Activated CD4-positive, alpha-beta T cell treated with anti-CD3 and anti-CD28 coated beads, Interleukin-2, amount 10 ng/mL, durations not matched to agents 7 days and 5 days (primary cell): Measurements from ENCODE around the gene RAB11FIP3. TPM values are rescaled to one million over a fixed set of nuclear protein-coding genes. Genes with fewer than 3 reads are reported as not detected.
A peak's percentile ranks its signal among the peaks of the same experiment; 100 is the strongest.
"Not testable (repeated sequence)": the region's sequence is repeated elsewhere in the genome, so short reads cannot be mapped to it uniquely, and the experiment has no call there.

Source experiments
- CTCF ChIA-PET: fragments of 350-600 bp; sonication (Branson Sonifier 250); formaldehyde crosslinking; loops from one replicate; lab custom pipeline; 2021; ENCODE audit warnings: antibody characterized with exemption; lab: Charles Lee
- POLR2A ChIA-PET: fragments of 350-600 bp; sonication (Branson Sonifier 250); formaldehyde crosslinking; loops from one replicate; lab custom pipeline; 2021; ENCODE audit warnings: antibody characterized with exemption; lab: Charles Lee
- DNase-seq: peaks from one replicate; pipeline ENCODE4 v3.0.0-alpha.2; 2020
- H3K27ac Mint-ChIP-seq: one replicate; pipeline ENCODE4 v1.8.0; 2021; ENCODE audit warnings: mild to moderate bottlenecking, moderate library complexity, mixed read lengths
- H3K27me3 Mint-ChIP-seq: one replicate; pipeline ENCODE4 v1.8.0; 2021; ENCODE audit warnings: mixed read lengths
- H3K36me3 Mint-ChIP-seq: one replicate; pipeline ENCODE4 v1.8.0; 2021; ENCODE audit warnings: low read depth, mixed read lengths
- H3K4me1 Mint-ChIP-seq: one replicate; pipeline ENCODE4 v1.8.0; 2021; ENCODE audit warnings: mixed read lengths
- H3K4me3 Mint-ChIP-seq: one replicate; pipeline ENCODE4 v1.8.0; 2021; ENCODE audit warnings: mild to moderate bottlenecking, moderate library complexity, mixed read lengths
- H3K9me3 Mint-ChIP-seq: one replicate; pipeline ENCODE4 v1.8.0; 2021; ENCODE audit warnings: mixed read lengths
- total RNA-seq, 2 experiments: library from RNA; stranded (reverse); gene quantifications; one replicate each; pipeline ENCODE4 v1.2.3, GENCODE V29; 2021

RAB11FIP3 gene
- total RNA-seq: 10 to 100 TPM; 22.7 to 26.0 TPM

- Mint-ChIP-seq H3K4me1 (peaks cover 28% of the 10 kb centered on the region), H3K4me3 (peak within 1 kb of the TSS; percentile 81), H3K36me3 (peaks cover 5% of the 10 kb centered on the region), H3K9me3 (no peaks in the 10 kb centered on the region), H3K27me3 (peaks cover 11% of the 10 kb centered on the region), H3K27ac (peak within 1 kb of the TSS; percentile 87)
- DNase-seq: peak; percentile 84
- CTCF ChIA-PET: interaction anchor here (1.2 kb wide), 1 partner anchor 11 kb away, joined by 3 read pairs; no protein-coding TSS in a partner anchor
- POLR2A ChIA-PET: no interaction called here
Observed at GRCh38 chr16:425082-425718, at the start of gene RAB11FIP3. Gene RAB11FIP3 (plus strand): TSS chr16:425649. CDS start chr16:426007, 358 bp downstream.

GRCh38 chr16:375927-376816 lies 49.3 kb upstream of the RAB11FIP3 start:
- Mint-ChIP-seq H3K9me3 (no peaks in the 10 kb centered on the region), H3K36me3 (peaks cover 8% of the 10 kb centered on the region), H3K4me1 (peaks cover 12% of the 10 kb centered on the region), H3K27ac (no peak overlapping the region), H3K27me3 (no peaks in the 10 kb centered on the region), H3K4me3 (no peak overlapping the region)
- DNase-seq: no peak
- ChIA-PET CTCF (interaction anchor here (0.5 to 0.6 kb wide), 3 partner anchors 95 to 176 kb away, joined by 3 read pairs; no protein-coding TSS in a partner anchor), POLR2A (no interaction called here)

- ChIA-PET CTCF (interaction anchor here (0.5 kb wide), 1 partner anchor 176 kb away, joined by 3 read pairs; no protein-coding TSS in a partner anchor), POLR2A (no interaction called here)
- Mint-ChIP-seq H3K36me3 (peaks cover 8% of the 10 kb centered on the region), H3K27ac (no peak overlapping the region), H3K9me3 (no peaks in the 10 kb centered on the region), H3K27me3 (no peaks in the 10 kb centered on the region), H3K4me1 (peaks cover 12% of the 10 kb centered on the region), H3K4me3 (no peak overlapping the region)
- no peak for DNase-seq
Observed at GRCh38 chr16:376817-377418, 48.5 kb upstream of the RAB11FIP3 start.

- Mint-ChIP-seq H3K4me3 (no peak overlapping the region), H3K27ac (no peak overlapping the region), H3K9me3 (no peaks in the 10 kb centered on the region), H3K36me3 (peaks cover 6% of the 10 kb centered on the region), H3K27me3 (peaks cover 1% of the 10 kb centered on the region), H3K4me1 (peaks cover 13% of the 10 kb centered on the region)
- ChIA-PET POLR2A (no interaction called here), CTCF (no interaction called here)
- DNase-seq: no peak
Observed at GRCh38 chr16:377419-377951, 48.0 kb upstream of the RAB11FIP3 start.

- Mint-ChIP-seq H3K27ac (peak overlapping the region; percentile 66), H3K4me1 (peaks cover 21% of the 10 kb centered on the region)
- DNase-seq, POLR2A ChIA-PET, CTCF ChIA-PET, H3K9me3 Mint-ChIP-seq, H3K36me3 Mint-ChIP-seq, H3K27me3 Mint-ChIP-seq, H3K4me3 Mint-ChIP-seq: not testable (repeated sequence)
Observed at GRCh38 chr16:378113-378820, 47.2 kb upstream of the RAB11FIP3 start.

GRCh38 chr16:378821-379182 lies 46.6 kb upstream of the RAB11FIP3 start:
- Mint-ChIP-seq H3K36me3 (peaks cover 4% of the 10 kb centered on the region), H3K4me1 (peaks cover 25% of the 10 kb centered on the region), H3K4me3 (peak overlapping the region; percentile 38), H3K27me3 (peaks cover 4% of the 10 kb centered on the region), H3K9me3 (no peaks in the 10 kb centered on the region), H3K27ac (peak overlapping the region; percentile 57)
- POLR2A ChIA-PET: interaction anchor here (0.6 kb wide), 1 partner anchor 336 kb away, joined by 3 read pairs; no protein-coding TSS in a partner anchor
- DNase-seq: no peak
- CTCF ChIA-PET: interaction anchor here (0.6 kb wide), 1 partner anchor 868 kb away, joined by 3 read pairs; no protein-coding TSS in a partner anchor

GRCh38 chr16:379183-379960 lies 46.1 kb upstream of the RAB11FIP3 start:
- H3K4me3 Mint-ChIP-seq: peak overlapping the region; percentile 84
- DNase-seq: no peak
- CTCF ChIA-PET: interaction anchor here (0.6 kb wide), 1 partner anchor 868 kb away, joined by 3 read pairs; no protein-coding TSS in a partner anchor
- POLR2A ChIA-PET: interaction anchor here (0.6 kb wide), 1 partner anchor 337 kb away, joined by 3 read pairs; no protein-coding TSS in a partner anchor
- H3K4me1 Mint-ChIP-seq: peaks cover 25% of the 10 kb centered on the region
- peaks cover 4% of the 10 kb centered on the region for H3K27me3 Mint-ChIP-seq
- H3K36me3 Mint-ChIP-seq: peaks cover 4% of the 10 kb centered on the region
- no peaks in the 10 kb centered on the region for H3K9me3 Mint-ChIP-seq
- peak overlapping the region; percentile 93 for H3K27ac Mint-ChIP-seq

- Mint-ChIP-seq H3K36me3 (peaks cover 4% of the 10 kb centered on the region), H3K9me3 (no peaks in the 10 kb centered on the region), H3K27me3 (peaks cover 4% of the 10 kb centered on the region), H3K27ac (peak overlapping the region; percentile 93), H3K4me3 (peak overlapping the region; percentile 84), H3K4me1 (peaks cover 25% of the 10 kb centered on the region)
- DNase-seq: peak; percentile 44
- POLR2A ChIA-PET: interaction anchor here (1.2 kb wide), 1 partner anchor 9 kb away, joined by 3 read pairs; the partner anchor contains the start of gene MRPL28
- CTCF ChIA-PET: interaction anchor here (1.2 kb wide), 1 partner anchor 18 kb away, joined by 3 read pairs; no protein-coding TSS in a partner anchor
Observed at GRCh38 chr16:379961-380761, 45.3 kb upstream of the RAB11FIP3 start.

GRCh38 chr16:380762-381011 lies 44.8 kb upstream of the RAB11FIP3 start:
- POLR2A ChIA-PET: interaction anchor here (1.2 kb wide), 1 partner anchor 10 kb away, joined by 3 read pairs; the partner anchor contains the start of gene MRPL28
- H3K4me1 Mint-ChIP-seq: peaks cover 25% of the 10 kb centered on the region
- H3K36me3 Mint-ChIP-seq: peaks cover 4% of the 10 kb centered on the region
- peaks cover 4% of the 10 kb centered on the region for H3K27me3 Mint-ChIP-seq
- CTCF ChIA-PET: interaction anchor here (1.2 kb wide), 1 partner anchor 18 kb away, joined by 3 read pairs; no protein-coding TSS in a partner anchor
- peak overlapping the region; percentile 84 for H3K4me3 Mint-ChIP-seq
- H3K9me3 Mint-ChIP-seq: no peaks in the 10 kb centered on the region
- no peak for DNase-seq
- peak overlapping the region; percentile 93 for H3K27ac Mint-ChIP-seq

- Mint-ChIP-seq H3K4me3 (peak overlapping the region; percentile 84), H3K36me3 (peaks cover 4% of the 10 kb centered on the region), H3K27me3 (peaks cover 4% of the 10 kb centered on the region), H3K9me3 (no peaks in the 10 kb centered on the region), H3K27ac (peak overlapping the region; percentile 66), H3K4me1 (peaks cover 25% of the 10 kb centered on the region)
- ChIA-PET CTCF (interaction anchor here (1.2 kb wide), 1 partner anchor 19 kb away, joined by 3 read pairs; no protein-coding TSS in a partner anchor), POLR2A (interaction anchor here (1.2 kb wide), 1 partner anchor 10 kb away, joined by 3 read pairs; the partner anchor contains the start of gene MRPL28)
- no peak for DNase-seq
Observed at GRCh38 chr16:381012-381788, 44.2 kb upstream of the RAB11FIP3 start.
